ENCODE measurements around the gene BRI3BP. TPM values are rescaled to one million over a fixed set of nuclear protein-coding genes. Genes with fewer than 3 reads are reported as not detected.
"Not testable (repeated sequence)": the region's sequence is repeated elsewhere in the genome, so short reads cannot be mapped to it uniquely, and the experiment has no call there.

BRI3BP gene
- total RNA-seq, 8 experiments from 2014 or later = 2.4 to 16.0 (median 4.2) TPM

DNA sequence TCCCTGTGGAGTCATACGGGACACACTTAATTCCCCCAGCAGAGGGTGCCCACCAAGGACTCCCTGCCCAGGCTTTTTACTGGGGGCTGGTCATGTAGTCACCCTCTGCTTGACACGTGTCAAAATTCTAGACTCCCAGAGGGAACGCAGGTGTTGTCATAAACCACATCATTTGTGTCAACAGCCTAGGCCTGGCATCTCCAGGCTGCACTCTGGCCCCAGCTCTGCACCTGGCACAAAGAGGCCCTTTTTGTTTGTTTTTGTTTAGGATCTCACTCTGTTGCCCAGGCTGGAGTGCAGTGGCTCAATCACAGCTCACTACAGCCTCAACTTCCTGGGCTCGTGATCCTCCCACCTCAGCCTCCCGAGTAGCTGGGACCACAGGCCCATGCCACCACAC lies 21.1 kb downstream of the BRI3BP start:
- no peak overlapping the region for H3K4me3 ChIP-seq
- no peak overlapping the region for H3K27ac ChIP-seq
- no peaks in the 10 kb centered on the region for H3K4me1 ChIP-seq (replicated peaks in 1 of 2)
- no peak for ATAC-seq (replicated peaks in 6 of 8)
- 86 to 100% (median 100%) methylated on average over 1 to 2 of the region's 5 CpGs; no CpG with 5 or more reads in 5 of the 10 experiments for WGBS, 10 experiments
- in situ Hi-C loops (cut with MboI; ENCODE audit: low pct_unique_long_range_greater_than_20kb in 2 of 9, low sequenced_read_pairs in 9 of 9, unreplicated experiment in 9 of 9) = no loop called here

- H3K4me1 ChIP-seq (replicated peaks in 1 of 2) = no peaks in the 10 kb centered on the region
- in situ Hi-C loops (cut with MboI; ENCODE audit: low pct_unique_long_range_greater_than_20kb in 2 of 9, low sequenced_read_pairs in 9 of 9, unreplicated experiment in 9 of 9) = no loop called here
- no peak for ATAC-seq (replicated peaks in 6 of 8)
- H3K4me3 ChIP-seq = no peak overlapping the region
- no peak overlapping the region for H3K27ac ChIP-seq
- WGBS, 10 experiments = 75 to 98% (median 88%) methylated on average over 1 to 16 of the region's 24 CpGs
Observed at GRCh38 chr12:125015680-125016310, 22.4 kb downstream of the BRI3BP start.

DNA sequence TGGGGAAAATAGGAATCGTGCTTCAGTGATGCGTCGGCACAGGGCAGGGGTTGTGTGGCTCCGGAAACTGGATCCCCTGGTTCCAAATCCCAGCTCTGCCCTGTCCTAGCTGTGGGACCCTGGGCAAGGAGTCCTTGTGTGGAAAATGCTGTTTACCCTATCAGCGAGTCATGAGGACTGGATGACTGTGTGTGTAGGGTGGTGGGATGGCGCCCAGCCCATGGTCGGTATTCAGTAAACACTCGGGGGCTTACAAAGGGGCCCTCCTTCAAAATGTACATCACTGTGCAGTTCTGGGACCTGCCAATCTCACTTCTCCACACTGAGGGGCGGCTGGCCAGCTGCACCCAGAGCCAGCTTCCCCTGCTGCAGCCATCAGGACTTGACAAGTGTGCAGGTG lies 24.4 kb downstream of the BRI3BP start:
- Histone ChIP-seq H3K4me1 (replicated peaks in 1 of 2) (no peaks in the 10 kb centered on the region), H3K4me3 (no peak overlapping the region), H3K27ac (no peak overlapping the region)
- WGBS, 10 experiments = 80 to 100% (median 90%) methylated on average over 1 to 9 of the region's 9 CpGs; no CpG with 5 or more reads in 4 of the 10 experiments
- ATAC-seq (replicated peaks in 6 of 8) = no peak
- in situ Hi-C loops (cut with MboI; ENCODE audit: low pct_unique_long_range_greater_than_20kb in 2 of 9, low sequenced_read_pairs in 9 of 9, unreplicated experiment in 9 of 9) = no loop called here

- H3K27ac ChIP-seq = no peak overlapping the region
- WGBS, 10 experiments = 73 to 100% (median 90%) methylated on average over 2 to 6 of the region's 11 CpGs; no CpG with 5 or more reads in 3 of the 10 experiments
Observed at GRCh38 chr12:125018356-125018755, 24.9 kb downstream of the BRI3BP start.

DNA sequence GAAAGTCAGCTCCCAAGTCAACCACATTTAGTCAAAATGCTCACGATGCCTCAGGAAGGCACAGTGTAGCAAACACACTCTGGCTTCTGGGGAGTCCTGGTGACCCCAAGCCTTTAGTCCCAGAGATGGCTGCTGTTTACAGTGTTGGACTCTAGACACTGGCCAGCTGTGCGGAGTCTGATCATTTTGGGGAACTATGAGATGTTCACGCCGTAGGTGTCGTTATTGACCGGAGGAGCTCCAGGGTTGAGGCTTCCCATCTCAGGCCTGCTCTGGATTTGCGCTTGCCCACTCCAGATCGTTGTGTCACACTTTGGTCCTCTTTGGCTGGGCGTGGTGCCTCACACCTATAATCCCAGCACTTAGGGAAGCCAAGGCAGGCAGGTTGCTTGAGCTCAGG lies 27.7 kb downstream of the BRI3BP start:
- Histone ChIP-seq H3K4me3 (no peak overlapping the region), H3K27ac (no peak overlapping the region), H3K4me1 (replicated peaks in 1 of 2) (no peaks in the 10 kb centered on the region)
- in situ Hi-C loops (cut with MboI; ENCODE audit: low pct_unique_long_range_greater_than_20kb in 2 of 9, low sequenced_read_pairs in 9 of 9, unreplicated experiment in 9 of 9) = no loop called here
- 80 to 100% (median 98%) methylated on average over 1 to 7 of the region's 9 CpGs; no CpG with 5 or more reads in 4 of the 10 experiments for WGBS, 10 experiments
- ATAC-seq (replicated peaks in 6 of 8) = no peak

More at GRCh38 chr12:125018356-125018755, 24.9 kb downstream of the BRI3BP start:
- H3K4me3 ChIP-seq = no peak overlapping the region
- H3K4me1 ChIP-seq (replicated peaks in 1 of 2) = no peaks in the 10 kb centered on the region
- no peak for ATAC-seq (replicated peaks in 6 of 8)
- in situ Hi-C loops (cut with MboI; ENCODE audit: low pct_unique_long_range_greater_than_20kb in 2 of 9, low sequenced_read_pairs in 9 of 9, unreplicated experiment in 9 of 9) = no loop called here

DNA sequence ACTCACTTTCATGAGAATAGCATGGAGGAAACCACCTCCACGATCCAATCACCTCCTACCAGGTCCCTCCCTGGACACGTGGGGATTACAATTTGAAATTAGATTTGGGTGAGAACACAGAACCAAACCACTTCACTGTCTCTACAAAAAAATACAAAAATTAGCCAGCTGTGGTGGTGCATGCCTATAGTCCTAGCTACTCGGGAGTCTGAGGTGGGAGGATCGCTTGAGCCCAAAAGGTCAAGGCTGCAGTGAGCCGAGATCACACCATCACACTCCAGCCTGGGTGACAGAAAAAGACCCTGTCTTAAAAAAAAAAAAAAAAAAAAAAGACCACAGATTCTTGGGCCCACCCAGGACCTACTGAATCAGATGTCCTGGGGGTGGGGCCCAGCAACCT lies 28.3 kb downstream of the BRI3BP start:
- in situ Hi-C loops (cut with MboI; ENCODE audit: low pct_unique_long_range_greater_than_20kb in 2 of 9, low sequenced_read_pairs in 9 of 9, unreplicated experiment in 9 of 9) = no loop called here
- no peak for ATAC-seq (replicated peaks in 6 of 8)
- Histone ChIP-seq H3K4me1 (replicated peaks in 1 of 2) (no peaks in the 10 kb centered on the region), H3K4me3 (no peak overlapping the region), H3K27ac (no peak overlapping the region)
- 40 to 89% (median 70%) methylated on average over 1 to 4 of the region's 5 CpGs; no CpG with 5 or more reads in 5 of the 10 experiments for WGBS, 10 experiments

- Histone ChIP-seq H3K27ac (no peak overlapping the region), H3K4me3 (no peak overlapping the region), H3K4me1 (replicated peaks in 1 of 2) (no peaks in the 10 kb centered on the region)
- in situ Hi-C loops (cut with MboI; ENCODE audit: low pct_unique_long_range_greater_than_20kb in 2 of 9, low sequenced_read_pairs in 9 of 9, unreplicated experiment in 9 of 9) = no loop called here
- 67 to 100% (median 92%) methylated on average over 1 to 2 of the region's 2 CpGs; no CpG with 5 or more reads in 2 of the 10 experiments for WGBS, 10 experiments
- no peak for ATAC-seq (replicated peaks in 6 of 8)
Observed at GRCh38 chr12:125023065-125023464, 29.6 kb downstream of the BRI3BP start.

DNA sequence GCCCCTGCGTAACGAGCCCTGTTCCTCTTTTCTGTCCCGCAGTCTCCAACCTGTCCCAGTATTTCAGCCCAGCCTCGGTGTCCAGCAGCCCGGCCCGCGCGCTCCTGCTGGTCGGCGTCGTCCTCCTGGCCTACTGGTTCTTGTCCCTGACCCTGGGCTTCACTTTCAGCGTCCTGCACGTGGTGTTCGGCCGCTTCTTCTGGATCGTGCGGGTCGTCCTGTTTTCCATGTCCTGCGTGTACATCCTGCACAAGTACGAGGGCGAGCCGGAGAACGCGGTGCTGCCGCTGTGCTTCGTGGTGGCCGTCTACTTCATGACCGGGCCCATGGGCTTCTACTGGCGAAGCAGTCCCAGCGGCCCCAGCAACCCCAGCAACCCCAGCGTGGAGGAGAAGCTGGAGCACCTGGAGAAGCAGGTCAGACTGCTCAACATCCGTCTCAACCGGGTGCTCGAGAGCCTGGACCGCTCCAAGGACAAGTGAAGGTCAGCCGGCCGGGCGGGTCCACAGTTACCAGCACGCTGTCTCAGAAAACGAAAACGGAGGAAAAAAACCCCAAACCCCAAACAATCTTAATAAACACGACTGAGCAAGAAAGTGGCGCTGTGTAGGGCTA lies 31.6 kb downstream of the BRI3BP start:
- H3K4me3 ChIP-seq = no peak overlapping the region
- no peaks in the 10 kb centered on the region for H3K4me1 ChIP-seq (replicated peaks in 1 of 2)
- no peak for ATAC-seq (replicated peaks in 6 of 8)
- no peak overlapping the region for H3K27ac ChIP-seq
- in situ Hi-C loops (cut with MboI; ENCODE audit: low pct_unique_long_range_greater_than_20kb in 2 of 9, low sequenced_read_pairs in 9 of 9, unreplicated experiment in 9 of 9) = no loop called here
- WGBS, 10 experiments = 75 to 100% (median 94%) methylated on average over 4 to 28 of the region's 43 CpGs; no CpG with 5 or more reads in 2 of the 10 experiments

DNA sequence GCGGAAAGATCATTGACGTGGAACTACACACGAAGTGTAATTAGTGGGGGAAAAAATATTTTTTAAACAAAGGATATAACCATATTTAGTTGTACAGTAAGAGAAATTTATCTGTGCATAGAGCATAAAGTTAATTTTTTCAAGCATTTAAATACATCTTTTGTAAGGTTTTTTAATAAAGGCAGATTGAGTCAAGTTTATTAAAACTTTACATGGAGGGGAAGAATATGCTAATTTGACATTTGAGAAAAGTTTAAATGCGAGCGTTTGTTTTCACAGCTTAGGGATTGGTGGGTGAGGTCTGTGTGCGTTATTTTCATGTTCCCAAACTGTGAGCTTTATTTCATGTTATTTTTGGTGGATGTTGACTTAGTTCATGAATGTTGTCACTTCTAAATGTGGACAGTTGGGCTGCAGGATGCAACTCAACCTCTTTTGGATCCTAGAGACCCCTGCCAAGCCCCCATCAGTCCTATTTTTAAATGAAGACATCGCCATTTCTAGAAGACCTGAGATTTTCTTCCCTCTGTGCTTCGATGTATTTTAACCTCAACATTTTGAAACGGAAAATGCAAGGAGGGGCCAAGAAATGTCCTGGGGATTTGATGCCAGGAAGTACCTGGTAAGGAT lies 32.3 kb downstream of the BRI3BP start:
- in situ Hi-C loops (cut with MboI; ENCODE audit: low pct_unique_long_range_greater_than_20kb in 2 of 9, low sequenced_read_pairs in 9 of 9, unreplicated experiment in 9 of 9) = no loop called here
- Histone ChIP-seq H3K27ac (no peak overlapping the region), H3K4me3 (no peak overlapping the region), H3K4me1 (replicated peaks in 1 of 2) (no peaks in the 10 kb centered on the region)
- no peak for ATAC-seq (replicated peaks in 6 of 8)
- 89 to 98% (median 93%) methylated on average over 4 to 9 of the region's 9 CpGs for WGBS, 10 experiments

DNA sequence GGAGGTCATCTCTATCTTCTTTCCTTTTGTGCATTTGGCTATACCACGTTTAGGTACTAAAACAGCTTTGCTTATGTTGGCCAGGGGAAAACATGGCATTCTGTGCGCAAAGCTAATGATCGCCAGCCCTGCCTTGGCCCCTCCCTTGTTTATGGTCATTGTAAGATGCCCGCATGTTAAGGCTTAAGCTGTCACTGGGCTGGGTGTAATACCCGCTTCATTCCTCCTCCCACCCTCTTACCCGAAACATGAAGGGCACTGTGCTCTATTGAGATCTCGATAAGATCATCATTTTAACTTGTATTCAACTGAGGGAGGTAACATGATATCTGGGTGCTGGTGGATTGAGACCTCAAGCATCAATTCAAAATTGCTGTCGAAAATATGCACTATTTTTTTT lies 34.7 kb downstream of the BRI3BP start:
- ATAC-seq (replicated peaks in 6 of 8) = no peak
- no peak overlapping the region for H3K4me3 ChIP-seq
- in situ Hi-C loops (cut with MboI; ENCODE audit: low pct_unique_long_range_greater_than_20kb in 2 of 9, low sequenced_read_pairs in 9 of 9, unreplicated experiment in 9 of 9) = no loop called here
- no peak overlapping the region for H3K27ac ChIP-seq
- WGBS, 10 experiments = 58 to 100% (median 93%) methylated on average over 2 to 8 of the region's 8 CpGs; no CpG with 5 or more reads in 1 of the 10 experiments
- no peaks in the 10 kb centered on the region for H3K4me1 ChIP-seq (replicated peaks in 1 of 2)

- whole genome bisulfite sequencing, 10 experiments = 40 to 100% (median 88%) methylated on average over 1 to 6 of the region's 7 CpGs; no CpG with 5 or more reads in 2 of the 10 experiments
- Histone ChIP-seq H3K27ac (no peak overlapping the region), H3K4me1 (replicated peaks in 1 of 2) (no peaks in the 10 kb centered on the region), H3K4me3 (no peak overlapping the region)
- ATAC-seq (replicated peaks in 6 of 8) = no peak
- in situ Hi-C loops (cut with MboI; ENCODE audit: low pct_unique_long_range_greater_than_20kb in 2 of 9, low sequenced_read_pairs in 9 of 9, unreplicated experiment in 9 of 9) = no loop called here
Observed at GRCh38 chr12:125029761-125030358, 36.4 kb downstream of the BRI3BP start.

- H3K4me1 ChIP-seq (replicated peaks in 1 of 2); H3K4me3 ChIP-seq; ATAC-seq (replicated peaks in 6 of 8); in situ Hi-C loops (cut with MboI; ENCODE audit: low pct_unique_long_range_greater_than_20kb in 2 of 9, low sequenced_read_pairs in 9 of 9, unreplicated experiment in 9 of 9); H3K27ac ChIP-seq: not testable (repeated sequence)
- WGBS, 10 experiments = 78 to 100% (median 80%) methylated on average over 1 to 9 of the region's 9 CpGs; no CpG with 5 or more reads in 1 of the 10 experiments
Observed at GRCh38 chr12:125031471-125031870, 38.0 kb downstream of the BRI3BP start.

GRCh38 chr12:125032466-125033152 lies 39.2 kb downstream of the BRI3BP start:
- H3K4me3 ChIP-seq = no peak overlapping the region
- 86 to 100% (median 90%) methylated on average over 2 to 14 of the region's 19 CpGs; no CpG with 5 or more reads in 3 of the 10 experiments for WGBS, 10 experiments
- no peak for ATAC-seq (replicated peaks in 6 of 8)
- in situ Hi-C loops (cut with MboI; ENCODE audit: low pct_unique_long_range_greater_than_20kb in 2 of 9, low sequenced_read_pairs in 9 of 9, unreplicated experiment in 9 of 9) = no loop called here
- H3K27ac ChIP-seq = no peak overlapping the region
- H3K4me1 ChIP-seq (replicated peaks in 1 of 2) = no peaks in the 10 kb centered on the region

Measured in motor neuron (in vitro differentiated cells).